Heart right ventricle (tissue), 16 donors: ENCODE data around the gene SMPDL3B. TPM values are rescaled to one million over a fixed set of nuclear protein-coding genes. Genes with fewer than 3 reads are reported as not detected.

ENCODE experiments used
- ATAC-seq, 8 donors: fragments of 200-7000 bp; cut with Tn5 transposase; one replicate each; pipeline ENCODE4 v1.9.1; 2020; ENCODE audit warnings: mild to moderate bottlenecking in 8 of 8, moderate library complexity in 8 of 8, moderate number of reproducible peaks in 1 of 8
- DNase-seq, 2 donors: peaks; one replicate each; pipeline ENCODE4 v3.0.0-alpha.2; 2020
- H3K27ac ChIP-seq, 10 donors: fragments of 200-600 bp; sonication (generic) in 2 of 10; one replicate each; pipeline versions ENCODE4 v1.5.0 to v1.8.0; 2020 to 2022; ENCODE audit warnings: mild to moderate bottlenecking in 3 of 10
- H3K27me3 ChIP-seq, 7 donors: fragments of 200-600 bp; one replicate each; pipeline ENCODE4 v1.8.0; 2021 to 2022; ENCODE audit warnings: mild to moderate bottlenecking in 2 of 7
- H3K36me3 ChIP-seq, 9 donors: fragments of 200-600 bp; sonication (generic) in 1 of 9; one replicate each; pipeline versions ENCODE4 v1.5.0 to v1.8.0; 2020 to 2022; ENCODE audit warnings: mild to moderate bottlenecking in 2 of 9
- H3K4me1 ChIP-seq, 9 donors: fragments of 200-600 bp; sonication (generic) in 1 of 9; one replicate each; pipeline versions ENCODE4 v1.5.0 to v1.8.0; 2020 to 2022; ENCODE audit warnings: mild to moderate bottlenecking in 4 of 9
- H3K4me3 ChIP-seq, 10 donors: fragments of 200-600 bp; sonication (generic) in 2 of 10; one replicate each; pipeline versions ENCODE4 v1.5.0 to v1.8.0; 2020 to 2022; ENCODE audit warnings: mild to moderate bottlenecking in 7 of 10, moderate library complexity in 2 of 10
- H3K9me3 ChIP-seq, 11 donors: fragments of 200-600 bp in 10 of 11; sonication (generic) in 2 of 11; one replicate each; pipeline versions ENCODE4 v1.5.0 to v1.8.0; 2013 to 2022; ENCODE audit warnings: mild to moderate bottlenecking in 2 of 11, control low read depth in 1 of 11, moderate library complexity in 1 of 11
- CTCF ChIP-seq, 9 donors: fragments of 200-600 bp; sonication (generic) in 2 of 9; IDR thresholded peaks; one replicate each; pipeline versions ENCODE4 v1.5.0 to v1.8.0; 2021 to 2022; ENCODE audit warnings: antibody characterized with exemption in 9 of 9, mild to moderate bottlenecking in 5 of 9, moderate library complexity in 1 of 9
- WGBS, 2 donors: extraction: QIAGEN DNeasy Blood & Tissue Kit; methylation state at CpG; one replicate each; pipeline ENCODE4 v1.1.7; 2013; ENCODE audit warnings: inconsistent platforms in 1 of 2; 5-methylcytosine and 5-hydroxymethylcytosine counted together
- intact Hi-C, 10 donors: fragments of 100-400 bp; cut with DNase I; formaldehyde crosslinking; loops; one replicate each; pipeline versions ENCODE4 v1.11.1 to v1.14.2; 2022
- polyA plus RNA-seq, 2 donors: library from polyadenylated mRNA; stranded (reverse); fragments of 200-250 nt; gene quantifications; one replicate each; pipeline ENCODE4 v1.2.3, GENCODE V29; 2013
- total RNA-seq, 10 donors: library from RNA; stranded (reverse); fragmentation: NEBNext Ultra II Directional in 3 of 10; extraction: Animal tissue kit (Norgen Biotek cat#: 25700) in 3 of 10; gene quantifications; one replicate each; pipeline versions ENCODE4 v1.2.1 to v1.2.4, GENCODE V29; 2021 to 2023
- donor health status: Arrhythmogenic right ventricular cardiomyopathy.
- donor health status: ischemic (EF 13 %, LVEDD 7.1; RV severe dilation, severe dysfunction).
- donor health status: healthy with polysubstance abuse.
- donor health status: DM: no; HTN: yes; CAD: no.
- donor health status: DM: no; HTN: no; CAD: no.
- donor health status: ischemic (EF 25% LVEDD 6.9; RV normal size, moderate dysfunction).
- donor health status: ischemic (EF 25% LVEDD 5.7; RV mildly dilated, moderate dysfunction).
- donor health status: healthy.
- donor health status: DM: yes; HTN: yes; CAD: no.
- donor health status: Ischemic cardiomyopathy.
- donor health status: ischemic (EF 35%, LVEDD 5.7; RV mildly dilated, moderate dysfunction).
- donor health status: nonischemic (EF 11% LVEDD 7.7; RV severe dilation, severe dysfunction).
- donor health status: DM: yes; HTN: yes; CAD: no.
- donor health status: PGD.
- donor health status: ischemic (EF 29% LVEDD 5.4; RV normal size, mild dysfunction).
- donor health status: nonischemic (EF 23%, LVEDD 6.1; RV moderate dilation, normal function).

SMPDL3B gene
- total and polyA plus RNA-seq, 12 donors: 0.04 to 0.83 (median 0.50) TPM; not detected in 8

GRCh38 chr1:27981145-27981544 lies 46.3 kb downstream of the SMPDL3B start:
- H3K4me3 ChIP-seq: no peak overlapping the region
- H3K27ac ChIP-seq: peak overlapping the region in 3 of 10 donors; percentile 4 to 46 (median 16)
- intact Hi-C loops: loop anchor here in 3 of 10 donors (2.0 to 5.0 kb wide), 3 partner anchors 38 to 684 kb away; no protein-coding TSS in a partner anchor
- peaks cover 0 to 20% (median 13%) of the 10 kb centered on the region in 9 donors for H3K4me1 ChIP-seq
- peak in 1 of 8 donors; percentile 19 for ATAC-seq
- H3K27me3 ChIP-seq: no peaks in the 10 kb centered on the region
- no peak for TF ChIP-seq CTCF (IDR thresholded peaks at IDR 0.05)
- peaks cover 0 to 56% (median 11%) of the 10 kb centered on the region in 9 donors for H3K36me3 ChIP-seq
- DNase-seq: no peak
- no peaks in the 10 kb centered on the region for H3K9me3 ChIP-seq
- WGBS, 2 donors: 63 to 68% methylated on average over 3 of the region's 3 CpGs

DNA sequence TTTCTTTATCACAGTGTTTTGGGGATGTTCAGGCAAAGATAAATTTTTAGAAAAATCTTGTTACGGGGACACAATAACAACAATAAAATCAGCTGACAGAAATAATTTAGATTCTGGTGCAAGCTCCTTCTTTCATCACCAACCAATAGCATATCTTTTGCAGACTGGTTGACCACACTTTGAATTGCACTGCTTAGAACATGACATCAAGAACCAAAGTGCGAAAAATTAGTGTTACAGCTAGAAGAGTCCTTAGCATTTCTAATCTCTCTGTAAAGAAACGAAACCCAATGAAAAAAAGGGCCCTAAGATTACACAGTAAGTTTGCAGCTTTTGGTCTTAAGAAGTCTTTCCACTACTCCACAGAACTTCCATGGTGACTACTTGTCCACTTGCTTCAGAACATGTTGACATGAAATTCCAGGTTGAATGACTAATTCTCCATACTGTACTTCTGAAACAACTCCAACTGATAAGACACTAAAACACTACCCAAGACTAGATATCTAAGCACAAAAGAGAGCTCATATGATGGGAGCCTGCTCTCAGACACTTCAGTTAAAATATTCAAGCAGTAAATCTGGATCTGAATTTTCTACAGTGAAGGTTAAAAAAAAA lies 56.2 kb downstream of the SMPDL3B start:
- intact Hi-C loops: no loop called here
- H3K36me3 ChIP-seq: peaks cover 0 to 96% (median 31%) of the 10 kb centered on the region in 9 donors
- no peaks in the 10 kb centered on the region for H3K9me3 ChIP-seq
- no peak overlapping the region for H3K4me3 ChIP-seq
- no peaks in the 10 kb centered on the region for H3K27me3 ChIP-seq
- ATAC-seq: no peak
- DNase-seq: no peak
- WGBS, 2 donors: 93% methylated on average over 3 of the region's 3 CpGs
- no peak overlapping the region for H3K27ac ChIP-seq
- TF ChIP-seq CTCF (IDR thresholded peaks at IDR 0.05): no peak
- peaks cover 0 to 40% (median 23%) of the 10 kb centered on the region in 9 donors for H3K4me1 ChIP-seq

DNA sequence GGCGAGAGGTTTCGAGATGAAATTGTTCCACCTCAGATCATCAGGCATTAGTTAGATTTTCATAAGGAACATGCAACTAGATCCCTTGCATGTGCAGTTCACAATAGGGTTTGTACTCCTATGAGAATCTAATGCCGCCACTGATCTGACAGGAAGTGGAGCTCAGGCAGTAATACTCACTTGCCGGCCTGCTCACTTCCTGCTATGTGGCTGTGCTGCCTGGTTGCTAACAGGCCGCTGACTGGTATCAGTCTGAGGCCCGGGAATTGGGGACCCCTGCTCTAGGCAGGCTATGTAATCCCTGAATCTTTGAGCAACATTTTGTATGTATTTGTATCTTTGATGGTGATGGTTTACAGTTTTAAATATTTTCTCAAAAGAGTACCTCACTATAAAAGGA lies 57.5 kb downstream of the SMPDL3B start:
- WGBS, 2 donors: 54 to 64% methylated on average over 6 of the region's 6 CpGs
- intact Hi-C loops: no loop called here
- peaks cover 0 to 39% (median 23%) of the 10 kb centered on the region in 9 donors for H3K4me1 ChIP-seq
- ATAC-seq (peak in 7 of 8 donors; percentile 38 to 81 (median 67)), DNase-seq (peak in 1 of 2 donors; percentile 19)
- no peaks in the 10 kb centered on the region for H3K9me3 ChIP-seq
- no peak overlapping the region for H3K4me3 ChIP-seq
- no peak for TF ChIP-seq CTCF (IDR thresholded peaks at IDR 0.05)
- peaks cover 0 to 97% (median 37%) of the 10 kb centered on the region in 9 donors for H3K36me3 ChIP-seq
- peak overlapping the region in 7 of 10 donors; percentile 24 to 69 (median 42) for H3K27ac ChIP-seq
- H3K27me3 ChIP-seq: no peaks in the 10 kb centered on the region

GRCh38 chr1:27993241-27993640 lies 58.4 kb downstream of the SMPDL3B start:
- WGBS, 2 donors: 29 to 35% methylated on average over 3 of the region's 3 CpGs
- intact Hi-C loops: no loop called here
- H3K27me3 ChIP-seq: no peaks in the 10 kb centered on the region
- H3K36me3 ChIP-seq: peaks cover 0 to 97% (median 37%) of the 10 kb centered on the region in 9 donors
- peak overlapping the region in 6 of 10 donors; percentile 9 to 69 (median 39) for H3K27ac ChIP-seq
- no peak for TF ChIP-seq CTCF (IDR thresholded peaks at IDR 0.05)
- peaks cover 0 to 37% (median 23%) of the 10 kb centered on the region in 9 donors for H3K4me1 ChIP-seq
- H3K4me3 ChIP-seq: no peak overlapping the region
- peak in 4 of 8 donors; percentile 42 to 62 (median 58) for ATAC-seq
- H3K9me3 ChIP-seq: no peaks in the 10 kb centered on the region
- DNase-seq: no peak
